ENCODE data around the gene PRR12. TPM values are rescaled to one million over a fixed set of nuclear protein-coding genes. Genes with fewer than 3 reads are reported as not detected.

PRR12 gene
- total RNA-seq, 1 donor = 2.2 TPM

DNA sequence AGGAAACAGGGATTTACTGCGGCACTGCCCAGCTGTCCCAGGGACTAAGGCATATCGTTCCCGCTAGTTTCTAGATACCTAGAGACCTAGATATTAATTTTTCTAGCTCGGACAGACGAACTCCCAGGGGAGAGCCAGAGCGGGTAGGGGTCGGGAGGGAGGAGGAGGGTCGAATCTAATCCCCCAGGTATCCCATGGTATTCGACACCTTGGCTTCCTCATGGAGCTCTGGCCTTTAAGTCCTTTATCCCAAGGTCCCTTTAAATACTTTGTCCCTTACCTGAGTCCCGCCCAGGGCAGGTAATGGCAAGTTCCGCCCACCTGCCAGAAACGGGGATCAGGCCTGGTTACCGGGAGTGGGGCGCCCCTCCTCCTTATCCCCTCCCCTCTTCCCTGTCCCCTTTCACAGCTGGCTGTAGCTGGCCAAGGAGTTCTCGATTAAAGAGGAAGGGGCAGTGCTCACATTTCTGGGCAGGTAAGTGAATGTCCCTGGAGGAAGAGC, 9.9 kb upstream of the PRR12 start, which contains the start of gene PRRG2:
PRRG2 (plus strand) TSS at position 310 of the 502 bp plus-strand sequence. CDS start 1,904 bp downstream, outside the sequence.
- Histone ChIP-seq H3K79me2 (ENCODE audit: insufficient read depth, low read length) (peaks cover 41% of the 10 kb centered on the region), H3K4me2 (ENCODE audit: insufficient read depth, low read length) (peak within 1 kb of the TSS; percentile 96), H3K4me3 (ENCODE audit: insufficient read depth, low read length) (peak within 1 kb of the TSS; percentile 91), H3K27me3 (ENCODE audit: insufficient read depth, low read length) (no peaks in the 10 kb centered on the region), H3K9me3 (ENCODE audit: low read depth, low read length) (no peaks in the 10 kb centered on the region), H2AFZ (ENCODE audit: low read length) (peak within 1 kb of the TSS; percentile 100), H3K27ac (ENCODE audit: low read depth, low read length) (peak within 1 kb of the TSS; percentile 75), H3K4me1 (ENCODE audit: insufficient read depth, low read length) (peaks cover 18% of the 10 kb centered on the region), H4K20me1 (ENCODE audit: insufficient read depth, low read length) (peaks cover 11% of the 10 kb centered on the region), H3K36me3 (ENCODE audit: insufficient read depth, low read length) (peaks cover 3% of the 10 kb centered on the region)
- peak; percentile 38 for DNase-seq (ENCODE audit: insufficient read length, low spot score, missing footprints)
- TF ChIP-seq, protein P1, sequence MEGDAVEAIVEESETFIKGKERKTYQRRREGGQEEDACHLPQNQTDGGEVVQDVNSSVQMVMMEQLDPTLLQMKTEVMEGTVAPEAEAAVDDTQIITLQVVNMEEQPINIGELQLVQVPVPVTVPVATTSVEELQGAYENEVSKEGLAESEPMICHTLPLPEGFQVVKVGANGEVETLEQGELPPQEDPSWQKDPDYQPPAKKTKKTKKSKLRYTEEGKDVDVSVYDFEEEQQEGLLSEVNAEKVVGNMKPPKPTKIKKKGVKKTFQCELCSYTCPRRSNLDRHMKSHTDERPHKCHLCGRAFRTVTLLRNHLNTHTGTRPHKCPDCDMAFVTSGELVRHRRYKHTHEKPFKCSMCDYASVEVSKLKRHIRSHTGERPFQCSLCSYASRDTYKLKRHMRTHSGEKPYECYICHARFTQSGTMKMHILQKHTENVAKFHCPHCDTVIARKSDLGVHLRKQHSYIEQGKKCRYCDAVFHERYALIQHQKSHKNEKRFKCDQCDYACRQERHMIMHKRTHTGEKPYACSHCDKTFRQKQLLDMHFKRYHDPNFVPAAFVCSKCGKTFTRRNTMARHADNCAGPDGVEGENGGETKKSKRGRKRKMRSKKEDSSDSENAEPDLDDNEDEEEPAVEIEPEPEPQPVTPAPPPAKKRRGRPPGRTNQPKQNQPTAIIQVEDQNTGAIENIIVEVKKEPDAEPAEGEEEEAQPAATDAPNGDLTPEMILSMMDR (IDR thresholded peaks at IDR 0.05; ENCODE audit: extremely low read depth, low read depth, low read length) = no peak

- Histone ChIP-seq H3K79me2 (ENCODE audit: insufficient read depth, low read length) (peaks cover 20% of the 10 kb centered on the region), H3K4me3 (ENCODE audit: insufficient read depth, low read length) (no peak overlapping the region), H3K4me1 (ENCODE audit: insufficient read depth, low read length) (peaks cover 18% of the 10 kb centered on the region), H2AFZ (ENCODE audit: low read length) (no peak overlapping the region), H4K20me1 (ENCODE audit: insufficient read depth, low read length) (peaks cover 10% of the 10 kb centered on the region), H3K27ac (ENCODE audit: low read depth, low read length) (no peak overlapping the region), H3K27me3 (ENCODE audit: insufficient read depth, low read length) (no peaks in the 10 kb centered on the region), H3K9me3 (ENCODE audit: low read depth, low read length) (no peaks in the 10 kb centered on the region), H3K36me3 (ENCODE audit: insufficient read depth, low read length) (no peaks in the 10 kb centered on the region), H3K4me2 (ENCODE audit: insufficient read depth, low read length) (no peak overlapping the region)
- TF ChIP-seq, protein P1 (IDR thresholded peaks at IDR 0.05; ENCODE audit: extremely low read depth, low read depth, low read length) = no peak
- DNase-seq (ENCODE audit: insufficient read length, low spot score, missing footprints) = no peak
Measured at GRCh38 chr19:49583239-49583638, 7.7 kb upstream of the PRR12 start.

DNA sequence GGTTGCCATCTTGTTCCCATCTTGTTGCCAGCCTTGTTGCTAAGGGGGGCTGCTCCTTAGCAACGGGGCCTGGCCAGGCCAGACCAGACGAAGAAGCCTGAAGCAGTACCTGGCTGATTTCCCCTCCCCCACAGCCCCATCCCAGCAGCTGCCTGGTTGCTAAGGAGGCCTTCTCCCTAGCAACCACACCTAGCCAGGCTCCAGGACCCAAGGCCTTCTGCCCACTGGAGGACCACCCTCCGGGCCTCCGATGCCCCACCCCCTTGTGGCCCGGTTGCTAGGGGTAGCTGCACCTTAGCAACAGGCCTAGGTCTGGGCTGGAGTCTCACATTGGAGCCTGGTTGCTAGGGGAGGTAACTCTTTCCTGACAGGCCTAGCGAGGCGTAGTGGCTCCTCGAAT, 6.0 kb upstream of the PRR12 start:
- Histone ChIP-seq H3K4me1 (ENCODE audit: insufficient read depth, low read length) (peaks cover 6% of the 10 kb centered on the region), H3K27ac (ENCODE audit: low read depth, low read length) (no peak overlapping the region), H3K4me3 (ENCODE audit: insufficient read depth, low read length) (no peak overlapping the region), H4K20me1 (ENCODE audit: insufficient read depth, low read length) (peaks cover 1% of the 10 kb centered on the region), H3K79me2 (ENCODE audit: insufficient read depth, low read length) (peaks cover 3% of the 10 kb centered on the region), H3K36me3 (ENCODE audit: insufficient read depth, low read length) (no peaks in the 10 kb centered on the region), H3K4me2 (ENCODE audit: insufficient read depth, low read length) (no peak overlapping the region), H2AFZ (ENCODE audit: low read length) (no peak overlapping the region), H3K9me3 (ENCODE audit: low read depth, low read length) (no peaks in the 10 kb centered on the region), H3K27me3 (ENCODE audit: insufficient read depth, low read length) (no peaks in the 10 kb centered on the region)
- peak; percentile 48 for DNase-seq (ENCODE audit: insufficient read length, low spot score, missing footprints)
- TF ChIP-seq, protein P1 (IDR thresholded peaks at IDR 0.05; ENCODE audit: extremely low read depth, low read depth, low read length) = no peak

GRCh38 chr19:49587227-49587626, 3.8 kb upstream of the PRR12 start:
- Histone ChIP-seq H3K27ac (ENCODE audit: low read depth, low read length) (no peak overlapping the region), H2AFZ (ENCODE audit: low read length) (no peak overlapping the region), H3K4me2 (ENCODE audit: insufficient read depth, low read length) (no peak overlapping the region), H3K9me3 (ENCODE audit: low read depth, low read length) (no peaks in the 10 kb centered on the region), H3K4me3 (ENCODE audit: insufficient read depth, low read length) (no peak overlapping the region), H4K20me1 (ENCODE audit: insufficient read depth, low read length) (peaks cover 3% of the 10 kb centered on the region), H3K79me2 (ENCODE audit: insufficient read depth, low read length) (peaks cover 6% of the 10 kb centered on the region), H3K4me1 (ENCODE audit: insufficient read depth, low read length) (peaks cover 8% of the 10 kb centered on the region), H3K36me3 (ENCODE audit: insufficient read depth, low read length) (no peaks in the 10 kb centered on the region), H3K27me3 (ENCODE audit: insufficient read depth, low read length) (no peaks in the 10 kb centered on the region)
- DNase-seq (ENCODE audit: insufficient read length, low spot score, missing footprints) = no peak
- TF ChIP-seq, protein P1 (IDR thresholded peaks at IDR 0.05; ENCODE audit: extremely low read depth, low read depth, low read length) = no peak

Data from osteoblast (primary cell).